DMS 273 treated with DMSO at 0.1 percent for 48 hours (cell line): ENCODE measurements around the gene KCNMB4.
"Not testable (repeated sequence)": the region's sequence is repeated elsewhere in the genome, so short reads cannot be mapped to it uniquely, and the experiment has no call there.

Source experiments
- DNase-seq: peaks from one replicate; lab custom pipeline; 2025; lab: John Stamatoyannopoulos, UW

KCNMB4 gene

GRCh38 chr12:70372881-70373280 is 6.8 kb downstream of the KCNMB4 start:
- DNase-seq: no peak

- DNase-seq: no peak
These were observed 13.8 kb downstream of the KCNMB4 start for GRCh38 chr12:70379846-70380245.

- no peak for DNase-seq
These were observed 17.4 kb downstream of the KCNMB4 start for GRCh38 chr12:70383484-70383883.

- no peak for DNase-seq
These were observed 17.8 kb downstream of the KCNMB4 start for GRCh38 chr12:70383886-70384285.

- DNase-seq: no peak
These were observed 20.7 kb downstream of the KCNMB4 start for GRCh38 chr12:70386771-70387170.

GRCh38 chr12:70389678-70390077 is 23.6 kb downstream of the KCNMB4 start:
- DNase-seq: no peak

- not testable (repeated sequence) for DNase-seq
These were observed 26.5 kb downstream of the KCNMB4 start for GRCh38 chr12:70392631-70393030.

GRCh38 chr12:70393787-70394499 is 27.9 kb downstream of the KCNMB4 start:
- DNase-seq: no peak

- no peak for DNase-seq
These were observed 31.9 kb downstream of the KCNMB4 start for GRCh38 chr12:70398002-70398401.

- DNase-seq: no peak
These were observed 32.8 kb downstream of the KCNMB4 start for GRCh38 chr12:70398862-70399261.

- DNase-seq: no peak
These were observed 33.2 kb downstream of the KCNMB4 start for GRCh38 chr12:70399311-70399710.

GRCh38 chr12:70400124-70400523 is 34.0 kb downstream of the KCNMB4 start:
- DNase-seq: no peak

- DNase-seq: no peak
These were observed 36.5 kb downstream of the KCNMB4 start for GRCh38 chr12:70402597-70402996.

- DNase-seq: no peak
These were observed 37.7 kb downstream of the KCNMB4 start for GRCh38 chr12:70403826-70404225.

- no peak for DNase-seq
These were observed 42.1 kb downstream of the KCNMB4 start for GRCh38 chr12:70408004-70408790.

- DNase-seq: no peak
These were observed 49.9 kb downstream of the KCNMB4 start for GRCh38 chr12:70415987-70416386.

- DNase-seq: no peak
These were observed 51.0 kb downstream of the KCNMB4 start for GRCh38 chr12:70417121-70417520.

GRCh38 chr12:70418101-70418500 is 52.0 kb downstream of the KCNMB4 start:
- no peak for DNase-seq

- DNase-seq: no peak
These were observed 56.5 kb downstream of the KCNMB4 start for GRCh38 chr12:70422631-70423030.

GRCh38 chr12:70426620-70427019 is 60.5 kb downstream of the KCNMB4 start:
- DNase-seq: no peak

- DNase-seq: no peak
These were observed 61.5 kb downstream of the KCNMB4 start for GRCh38 chr12:70427611-70428010.

- no peak for DNase-seq
These were observed 64.3 kb downstream of the KCNMB4 start for GRCh38 chr12:70430400-70430799.

- no peak for DNase-seq
These were observed 70.7 kb downstream of the KCNMB4 start for GRCh38 chr12:70436836-70437235.
